GM19463 (cell line): ENCODE results near the gene RSBN1L.
"Not testable (repeated sequence)": the region's sequence is repeated elsewhere in the genome, so short reads cannot be mapped to it uniquely, and the experiment has no call there.

ENCODE experiments used
- ATAC-seq: cut with Tn5 transposase; IDR thresholded peaks from one replicate; pipeline ENCODE4 v1.9.1; 2021; ENCODE audit warnings: mild to moderate bottlenecking, moderate library complexity; ENCODE audit not compliant: unreplicated experiment

RSBN1L gene

DNA sequence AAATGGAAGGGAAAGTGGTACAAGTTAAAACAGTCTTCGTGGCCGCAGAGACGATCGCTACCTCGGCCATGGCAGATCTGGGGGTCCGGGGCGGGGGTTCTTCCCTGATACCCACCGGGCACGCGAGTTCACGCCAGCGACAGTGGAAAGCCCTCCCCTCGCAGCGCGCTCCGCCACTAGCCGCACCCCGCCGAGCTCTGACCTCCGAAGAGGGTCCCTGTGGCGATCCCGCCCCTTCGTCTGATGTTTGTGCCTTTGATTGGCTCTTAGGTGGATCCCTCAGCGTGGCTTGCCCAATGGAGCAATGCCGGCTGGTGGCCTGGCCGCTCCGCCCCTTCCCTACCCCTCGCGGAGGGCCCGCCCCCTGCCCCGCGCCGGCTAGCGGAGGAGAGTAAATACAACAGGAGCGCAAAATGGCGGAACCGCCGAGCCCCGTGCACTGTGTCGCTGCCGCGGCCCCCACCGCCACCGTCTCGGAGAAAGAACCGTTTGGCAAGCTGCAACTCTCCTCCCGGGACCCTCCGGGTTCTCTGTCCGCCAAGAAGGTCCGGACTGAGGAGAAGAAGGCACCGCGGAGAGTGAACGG lies at the start of gene RSBN1L:
Gene RSBN1L (plus strand): TSS at position 403 of the 586 bp plus-strand sequence. CDS start 11 bp downstream, at position 414.
- peak; percentile 91 for ATAC-seq

DNA sequence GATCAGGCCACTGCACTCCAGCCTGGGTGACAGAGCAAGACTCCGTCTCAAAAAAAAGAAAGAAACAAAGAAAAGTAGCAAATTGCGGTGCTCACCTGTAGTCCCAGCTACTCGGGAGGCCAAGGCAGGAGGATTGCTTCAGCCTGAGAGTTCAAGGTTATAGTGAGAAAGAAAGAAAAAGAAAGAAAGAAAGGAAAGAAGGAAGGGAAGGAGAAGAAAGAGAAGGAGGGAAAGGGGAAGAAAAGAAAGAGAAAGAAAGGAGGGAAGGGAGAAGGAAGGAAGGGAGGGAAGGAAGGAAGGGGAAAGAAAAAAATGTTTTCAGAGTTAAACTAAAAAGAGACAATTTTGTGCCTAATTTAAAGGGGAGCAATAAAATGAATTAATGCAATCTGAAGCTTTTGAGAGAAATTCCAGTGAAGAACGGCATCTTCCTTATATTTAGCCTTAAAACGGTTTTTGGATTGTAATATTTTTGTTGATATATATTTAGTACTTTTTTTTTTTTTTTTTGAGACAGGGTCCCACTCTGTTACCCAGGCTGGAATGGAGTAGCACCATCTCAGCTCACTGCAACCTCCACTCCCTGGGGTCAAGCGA lies 47.4 kb upstream of the RSBN1L start:
- ATAC-seq = no peak

DNA sequence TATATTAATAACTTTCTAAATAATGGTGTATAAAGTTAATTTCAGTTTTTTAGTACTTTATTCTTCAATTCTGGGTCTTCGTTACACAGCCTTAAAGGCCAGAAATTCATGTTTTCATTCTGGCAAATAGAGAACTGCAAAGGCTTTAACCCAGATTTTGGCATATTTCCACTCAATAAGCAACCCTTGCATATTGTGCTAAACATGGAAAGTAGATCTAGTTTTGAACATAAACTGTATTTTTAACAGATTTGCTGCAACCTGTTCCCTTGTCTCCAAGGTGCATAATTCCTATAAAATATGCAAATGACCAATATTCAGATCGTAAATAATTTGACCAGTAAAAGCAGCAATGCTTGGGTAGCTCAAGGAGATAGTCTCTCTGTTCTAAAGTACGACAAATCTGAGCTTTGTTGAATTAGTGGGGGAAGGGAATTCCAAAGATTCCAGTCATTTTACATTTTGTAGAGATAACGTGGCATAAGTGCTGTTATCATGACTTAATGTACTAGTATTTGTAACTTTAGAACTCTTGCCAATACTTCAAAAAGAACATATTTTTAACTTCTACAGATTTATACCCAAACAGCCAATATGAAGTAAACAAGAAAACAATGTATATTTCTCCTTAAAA lies 46.4 kb upstream of the RSBN1L start:
- ATAC-seq = no peak

DNA sequence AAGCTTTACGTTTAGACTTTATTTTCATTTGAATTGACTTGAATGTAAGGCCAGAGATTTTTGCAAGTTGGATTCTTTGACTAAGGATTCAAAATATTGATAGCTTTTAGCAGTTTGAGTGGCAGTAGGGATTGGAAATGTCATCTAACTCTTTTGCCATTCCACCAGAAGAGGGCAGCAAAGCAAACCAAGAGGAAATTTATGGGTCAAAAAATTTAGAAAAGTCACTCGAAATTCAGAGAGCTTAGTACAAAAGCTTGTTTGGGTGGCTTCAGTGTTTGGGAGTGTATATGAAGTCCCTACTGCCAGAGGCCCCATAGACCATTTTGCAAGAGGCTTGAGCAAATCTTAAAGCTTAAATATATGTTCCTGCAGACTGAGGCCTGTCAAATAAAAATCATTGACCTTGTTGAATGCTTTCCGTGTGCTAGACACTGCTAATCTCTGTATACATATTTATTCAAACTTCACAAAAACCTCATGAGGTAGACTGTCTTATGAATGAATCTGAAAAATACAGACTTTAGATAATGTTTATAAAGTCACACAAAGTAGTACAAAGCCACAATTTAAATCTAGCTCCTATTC lies 44.6 kb upstream of the RSBN1L start:
- ATAC-seq = no peak

DNA sequence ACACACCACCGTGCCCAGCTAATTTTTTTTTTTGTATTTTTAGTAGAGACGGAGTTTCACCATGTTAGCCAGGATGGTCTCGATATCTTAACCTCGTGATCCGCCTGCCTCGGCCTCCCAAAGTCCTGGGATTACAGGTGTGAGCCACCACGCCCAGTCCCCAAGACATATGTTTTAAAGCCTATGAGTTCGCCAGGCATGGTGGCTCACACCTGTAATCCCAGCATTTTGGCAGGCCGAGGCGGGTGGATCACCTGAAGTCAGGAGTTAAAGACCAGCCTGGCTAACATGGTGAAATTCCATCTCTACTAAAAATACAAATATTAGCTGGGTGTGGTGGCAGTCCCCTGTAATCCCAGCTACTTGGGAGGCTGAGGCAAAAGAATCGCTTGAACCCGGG lies 43.4 kb upstream of the RSBN1L start:
- ATAC-seq = not testable (repeated sequence)

DNA sequence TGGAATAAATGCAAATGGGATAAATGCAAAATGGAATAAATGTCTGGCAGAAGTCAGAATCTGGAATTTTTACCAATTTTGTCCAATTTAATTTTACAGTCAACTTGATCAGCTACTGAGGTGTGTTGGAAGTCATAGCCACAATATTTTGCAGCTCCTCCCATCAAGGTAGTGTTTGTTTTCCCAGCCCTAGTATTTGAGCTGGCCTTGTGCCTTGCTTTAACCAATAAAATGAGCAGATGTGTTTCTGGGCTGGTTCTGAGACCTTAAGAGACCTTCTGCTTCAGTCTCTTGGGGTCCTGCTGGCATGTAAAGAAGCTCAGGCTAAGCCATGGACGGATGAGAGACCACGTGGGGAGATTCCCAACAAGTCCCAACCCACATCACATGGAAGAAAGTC lies 42.7 kb upstream of the RSBN1L start:
- no peak for ATAC-seq

DNA sequence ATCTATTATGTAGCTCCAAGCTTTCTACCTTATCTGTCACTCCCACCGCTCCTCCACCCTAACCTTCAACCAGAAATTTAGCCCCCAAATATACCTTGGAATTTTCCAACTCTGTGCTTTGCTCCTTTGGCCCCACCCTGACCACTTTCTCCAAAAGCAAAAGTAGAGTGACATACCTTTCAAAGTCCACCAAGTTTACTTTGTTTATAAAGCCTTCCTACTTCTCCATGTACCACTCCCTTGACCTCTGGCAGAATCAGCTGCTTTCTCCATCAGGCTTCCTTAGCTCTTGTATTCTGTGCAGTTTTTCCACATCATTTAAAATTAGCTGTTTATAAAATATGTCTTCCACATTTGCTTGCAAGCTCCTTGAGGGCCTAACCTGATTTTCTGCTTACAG lies 40.9 kb upstream of the RSBN1L start:
- no peak for ATAC-seq

DNA sequence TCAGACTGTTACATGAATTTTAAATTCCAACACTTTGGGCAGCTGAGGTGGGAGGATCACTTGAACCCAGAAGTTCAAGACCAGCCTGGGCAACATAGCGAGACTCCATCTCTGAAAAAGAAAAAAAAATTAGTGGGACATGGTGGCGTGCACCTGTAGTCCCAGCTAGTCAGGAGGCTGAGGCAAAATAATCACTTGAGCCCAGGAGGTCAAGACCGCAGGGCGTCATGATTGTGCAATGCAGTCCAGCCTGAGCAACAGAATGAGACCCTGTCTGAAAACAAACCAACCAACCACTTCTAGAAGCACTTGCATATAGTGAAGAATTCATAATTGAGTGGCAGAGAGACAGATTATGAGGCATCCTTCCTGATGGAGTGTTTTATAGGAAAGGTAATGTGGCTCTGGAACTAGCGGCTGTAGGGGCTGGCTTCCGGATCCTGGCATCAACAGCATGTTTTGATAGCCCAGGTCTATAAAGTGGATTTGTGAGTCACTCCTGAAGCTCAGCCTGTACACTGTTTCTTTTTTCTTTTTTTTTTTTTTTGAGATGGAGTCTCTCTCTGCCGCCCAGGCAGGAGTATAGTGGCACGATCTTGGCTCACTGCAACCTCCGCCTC lies 40.3 kb upstream of the RSBN1L start:
- ATAC-seq = no peak

DNA sequence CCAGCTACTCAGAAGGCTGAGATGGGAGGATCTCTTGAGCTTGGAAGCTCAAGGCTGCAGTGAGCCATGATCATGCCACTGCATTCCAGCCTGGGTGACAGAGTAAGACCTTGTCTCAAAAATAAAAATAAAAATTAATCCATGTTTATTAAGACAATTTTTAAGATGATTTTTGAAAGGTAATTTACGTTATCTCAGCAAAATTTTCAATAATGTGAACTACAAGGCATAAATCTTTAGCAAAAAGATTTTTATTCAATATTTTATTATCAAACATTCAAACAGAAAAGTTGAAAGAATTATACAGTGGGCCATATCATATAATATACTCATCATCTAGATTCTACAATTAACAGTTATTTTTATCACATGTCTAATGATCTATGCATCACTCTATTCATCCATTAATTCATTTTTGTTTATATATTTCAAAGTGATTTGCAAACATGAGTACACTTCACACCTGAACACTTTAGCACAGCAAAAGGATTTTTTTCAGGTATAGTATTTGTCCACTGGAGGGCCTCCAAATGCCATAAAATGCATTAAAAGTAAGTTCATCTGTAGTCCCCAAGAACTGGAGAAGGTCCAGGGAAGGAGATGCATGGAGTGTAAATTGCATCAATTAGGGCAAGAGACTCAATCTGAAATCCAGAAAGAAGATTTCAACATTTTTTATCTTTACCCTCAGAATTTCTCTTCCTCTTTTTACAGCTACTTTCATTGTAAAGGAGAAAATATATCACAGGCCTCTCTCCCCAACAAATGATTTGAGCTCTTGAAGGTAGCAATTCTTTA lies 38.6 kb upstream of the RSBN1L start:
- no peak for ATAC-seq

DNA sequence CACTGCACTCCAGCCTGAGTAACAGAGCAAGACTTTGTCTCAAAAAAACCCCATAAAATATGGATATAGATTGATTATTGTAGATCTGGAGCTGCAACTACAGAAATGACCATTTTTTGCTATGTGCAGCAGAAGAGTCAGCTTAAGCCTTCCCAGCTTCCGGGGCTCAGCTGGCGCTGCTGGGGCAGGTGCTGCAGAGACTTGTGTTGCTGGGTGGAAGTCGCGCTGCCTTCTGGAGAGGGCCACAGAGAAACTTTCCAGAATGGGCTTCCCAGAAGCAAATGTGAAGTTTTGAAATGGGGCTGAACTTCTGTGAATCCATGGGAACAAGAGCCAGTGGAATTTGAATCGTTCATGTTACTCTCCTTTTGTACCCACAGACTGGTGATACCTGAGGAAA lies 37.3 kb upstream of the RSBN1L start:
- no peak for ATAC-seq

DNA sequence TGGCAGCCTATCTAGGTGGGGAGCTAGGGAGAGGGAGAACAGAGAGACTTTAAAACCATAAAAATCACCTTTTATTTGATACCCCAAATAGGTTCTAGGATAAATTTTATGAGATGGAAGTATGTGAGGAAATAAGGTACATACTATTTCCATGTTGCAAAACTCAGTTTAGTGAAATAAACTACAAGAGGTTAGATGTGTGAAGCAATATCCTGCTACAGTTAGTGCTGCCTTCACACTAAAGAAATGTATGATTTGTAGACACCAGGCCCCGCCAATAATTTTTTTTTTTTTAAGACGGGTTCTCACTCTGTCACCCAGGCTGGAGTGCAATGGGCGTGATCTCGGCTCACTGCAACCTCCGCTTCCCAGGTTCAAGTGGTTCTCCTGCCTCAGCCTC lies 34.4 kb upstream of the RSBN1L start:
- no peak for ATAC-seq

DNA sequence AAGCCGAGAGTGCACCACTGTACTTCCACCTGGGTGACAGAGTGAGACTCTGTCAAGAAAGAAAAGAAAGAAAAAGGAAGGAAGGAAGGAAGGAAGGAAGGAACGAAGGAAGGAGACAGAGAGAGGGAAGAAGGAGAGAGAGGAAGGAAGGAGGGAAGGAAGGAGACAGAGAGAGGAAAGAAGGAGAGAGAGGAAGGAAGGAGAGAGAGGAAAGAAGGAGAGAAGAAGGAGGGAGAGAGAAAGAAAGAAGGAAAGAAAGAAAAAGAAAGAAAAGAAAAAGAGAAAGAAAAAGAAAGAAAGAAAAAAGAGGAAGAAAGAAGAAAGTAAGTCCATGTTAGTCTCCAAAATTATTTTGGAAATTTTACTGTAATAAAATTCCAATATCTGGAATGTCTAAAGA lies 33.4 kb upstream of the RSBN1L start:
- ATAC-seq = no peak

DNA sequence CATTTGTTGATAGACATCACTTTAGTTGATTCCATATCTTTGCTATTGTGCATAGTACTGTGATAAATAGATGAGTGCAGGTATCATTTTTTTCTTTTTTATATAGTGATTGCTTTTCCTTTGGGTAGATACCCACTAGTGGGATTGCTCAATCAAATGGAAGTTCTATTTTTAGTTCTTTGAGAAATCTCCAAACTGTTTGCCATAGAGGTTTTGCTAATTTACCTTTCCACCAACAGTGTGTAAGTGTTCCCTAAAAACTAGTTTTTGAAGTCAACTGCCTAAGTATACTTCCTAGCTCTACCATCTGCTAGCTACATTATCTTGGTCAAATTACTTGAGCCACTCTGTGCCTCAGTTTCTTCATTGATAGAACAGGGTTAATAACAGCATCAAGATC lies 31.5 kb upstream of the RSBN1L start:
- no peak for ATAC-seq

DNA sequence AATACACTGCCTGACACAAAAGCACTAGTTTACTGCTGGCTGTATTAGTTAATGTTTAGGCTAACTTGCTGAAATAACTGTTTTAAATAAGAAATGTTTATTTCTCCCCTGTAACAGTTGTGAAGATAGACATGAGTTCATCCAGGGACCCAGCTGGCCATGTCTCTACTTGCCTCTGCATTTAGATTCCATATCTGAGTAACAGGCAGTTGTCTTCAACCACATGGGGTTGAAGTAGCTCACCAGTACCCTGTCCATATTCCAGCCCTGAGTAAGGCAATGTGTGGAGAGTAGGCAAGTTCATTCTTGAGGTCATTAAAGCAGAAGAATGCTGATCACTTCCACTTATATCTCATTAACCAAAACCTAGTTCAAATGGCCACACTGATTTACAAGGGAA lies 31.1 kb upstream of the RSBN1L start:
- no peak for ATAC-seq

DNA sequence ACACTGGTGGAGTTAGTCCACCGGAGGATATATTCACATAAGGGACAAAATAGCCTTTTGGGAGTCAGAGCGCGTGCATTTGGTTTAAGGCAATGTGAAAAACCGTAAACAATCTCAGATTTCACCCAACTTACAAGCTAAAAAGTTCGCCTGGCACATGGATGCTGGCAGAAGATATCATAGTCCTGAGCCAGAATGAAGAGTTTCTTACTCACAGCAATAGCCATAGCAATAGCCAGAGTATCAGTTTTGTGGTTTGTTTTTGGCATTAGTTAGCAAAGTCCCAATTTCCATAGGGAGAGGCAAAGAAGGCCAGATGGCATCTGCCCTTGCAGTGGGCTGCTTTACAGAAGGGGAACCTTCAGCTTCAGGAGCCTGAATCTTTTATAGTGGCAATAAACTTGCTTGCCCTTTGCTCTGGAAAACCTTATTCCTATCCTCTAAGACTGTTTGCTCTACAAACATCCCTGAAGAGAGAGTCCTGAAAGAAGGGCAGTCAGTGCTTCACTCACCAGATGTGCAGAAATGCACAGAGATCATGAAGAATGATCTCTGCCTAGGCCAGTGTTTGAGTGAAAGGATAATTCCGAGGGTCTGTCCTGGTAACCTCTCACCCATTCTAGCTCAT lies 28.7 kb upstream of the RSBN1L start:
- ATAC-seq = no peak

DNA sequence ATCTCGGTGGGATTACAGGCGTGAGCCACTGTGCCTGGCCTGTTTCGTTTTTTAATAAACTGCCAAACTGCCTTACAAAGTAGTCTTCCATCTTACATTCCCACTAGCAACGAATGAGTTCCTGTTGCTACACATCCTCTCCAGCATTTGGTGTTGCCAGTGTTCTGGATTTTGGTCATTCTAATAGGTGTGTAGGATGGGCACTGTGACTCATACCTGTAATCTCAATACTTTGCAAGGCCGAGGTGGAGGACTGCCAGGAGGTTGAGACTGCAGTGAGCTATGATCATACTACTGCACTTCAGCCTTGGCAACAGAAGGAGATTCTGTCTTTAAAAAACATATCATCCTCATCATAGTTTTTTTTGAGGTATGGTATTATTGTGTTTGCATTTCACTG lies 21.4 kb upstream of the RSBN1L start:
- ATAC-seq = peak; percentile 77

DNA sequence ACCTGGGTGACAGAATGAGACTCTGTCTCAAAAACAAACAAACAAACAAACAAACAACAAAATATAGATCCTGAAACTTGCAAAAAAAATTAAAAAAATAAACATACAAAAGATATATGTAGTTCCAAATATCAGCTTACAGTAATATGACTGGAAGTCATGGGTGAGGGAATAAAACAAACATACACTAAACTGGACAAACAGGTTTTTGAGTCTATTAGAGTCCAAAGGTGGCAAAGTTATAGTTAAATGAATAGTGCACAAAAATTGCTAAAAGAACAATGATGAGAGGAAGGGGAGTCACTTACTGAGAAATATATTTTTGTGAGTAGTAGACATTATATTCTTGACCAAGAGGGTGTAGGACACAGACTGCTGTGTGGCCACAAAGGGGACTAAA lies 16.7 kb upstream of the RSBN1L start:
- ATAC-seq = no peak

DNA sequence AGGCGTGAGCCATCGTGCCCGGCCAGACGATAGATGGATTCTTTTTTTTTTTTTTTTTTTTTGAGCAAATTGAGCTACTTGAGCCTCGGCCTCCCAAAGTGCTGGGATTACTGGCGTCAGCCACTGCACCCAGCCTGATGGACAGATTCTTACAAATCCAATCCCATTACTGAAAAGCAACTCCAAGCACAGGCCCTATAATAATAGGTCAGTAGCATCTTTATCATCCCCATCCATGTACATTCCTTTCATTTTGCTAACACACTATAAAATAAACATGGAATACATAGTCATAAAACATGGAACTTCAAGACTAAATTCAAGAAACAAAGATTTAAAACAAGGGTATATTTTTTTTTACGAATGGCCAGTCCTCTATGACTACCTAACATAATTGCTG lies 16.0 kb upstream of the RSBN1L start:
- ATAC-seq = no peak

DNA sequence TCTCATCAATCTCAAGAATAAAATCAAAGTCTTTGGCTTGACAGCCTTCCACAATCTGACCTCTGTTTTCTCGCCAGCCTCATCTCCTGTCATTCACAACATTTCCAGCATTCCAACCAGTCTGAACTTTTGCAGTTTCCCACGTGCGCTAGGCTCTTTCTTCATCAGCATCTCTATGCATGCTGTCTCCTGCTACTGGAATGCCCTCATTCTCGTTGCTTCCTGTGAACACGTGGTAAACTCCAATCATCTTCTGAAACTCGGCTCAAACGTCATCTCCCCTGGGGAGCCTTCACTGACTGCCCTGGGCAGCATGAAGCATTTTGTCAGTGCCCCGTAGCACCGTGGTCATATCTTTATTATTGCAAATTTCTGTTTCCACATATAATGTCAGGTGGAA lies 12.2 kb upstream of the RSBN1L start:
- ATAC-seq = no peak

DNA sequence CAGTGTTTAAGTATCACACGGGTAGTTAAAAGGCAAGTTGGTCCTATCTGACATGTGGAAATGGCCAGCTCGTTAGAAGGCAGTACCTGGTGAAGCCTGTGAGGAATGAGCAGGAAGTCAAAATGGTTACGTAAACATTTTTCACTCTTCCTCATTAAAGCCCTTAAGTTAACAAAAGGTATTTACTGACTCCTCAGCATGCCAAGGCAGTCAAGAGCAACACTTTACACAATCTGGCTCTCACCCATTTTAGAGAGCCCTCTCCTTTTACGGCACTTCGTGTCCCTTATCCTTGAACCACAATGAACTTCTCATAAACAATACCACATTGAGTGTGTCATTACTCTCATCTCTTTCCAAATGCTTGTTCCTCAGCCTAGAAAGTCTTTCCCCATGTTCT lies 11.0 kb upstream of the RSBN1L start:
- ATAC-seq = no peak
